SK-N-SH (cell line): ENCODE data around the gene CD46. TPM values are rescaled to one million over a fixed set of nuclear protein-coding genes. Genes with fewer than 3 reads are reported as not detected.
A peak's percentile ranks its signal among the peaks of the same experiment; 100 is the strongest.

Experiments
- CTCF ChIA-PET: fragments of 300-600, 350-600 bp; formaldehyde crosslinking; extraction: SDS; loops from one replicate; lab custom pipeline; 2021; lab: Yijun Ruan, JAX
- POLR2A ChIA-PET: fragments of 350-600 bp; sonication (Branson Sonifier 250); formaldehyde crosslinking; extraction: SDS; loops from one replicate; lab custom pipeline; 2020; ENCODE audit warnings: antibody characterized with exemption, inconsistent platforms; lab: Yijun Ruan, JAX
- DNase-seq: peaks from one replicate; pipeline ENCODE4 v3.0.0; 2012
- H2AFZ ChIP-seq: fragments of 200-600 bp; sonication (generic); 2 replicates; pipeline ENCODE4 v1.8.1; 2016; ENCODE audit warnings: antibody characterized with exemption, mild to moderate bottlenecking, low read depth
- H3F3A ChIP-seq: fragments of 200-600 bp; sonication (generic); replicated peaks from 2 replicates; pipeline ENCODE3; 2016; ENCODE audit warnings: antibody characterized with exemption, mild to moderate bottlenecking; ENCODE audit not compliant: insufficient read depth
- H3K27ac ChIP-seq, 2 experiments: fragments of 200-500 bp in 1 of 2; fragments of 200-600 bp in 1 of 2; sonication (Bioruptor generic) in 1 of 2; sonication (generic), shearing (Covaris generic) in 1 of 2; 2 replicates each; pipeline versions ENCODE4 v1.5.1 to v1.6.1; 2014 to 2016; ENCODE audit warnings: low read depth in 2 of 2, inconsistent platforms in 1 of 2, low read length in 1 of 2, mild to moderate bottlenecking in 1 of 2, mixed read lengths in 1 of 2
- H3K27me3 ChIP-seq: fragments of 200-600 bp; sonication (generic), shearing (Covaris generic); 2 replicates; pipeline ENCODE4 v1.6.1; 2016; ENCODE audit warnings: mixed run types; ENCODE audit not compliant: insufficient read depth
- H3K36me3 ChIP-seq, 2 experiments: fragments of 200-500 bp in 1 of 2; fragments of 200-600 bp in 1 of 2; sonication (Bioruptor generic) in 1 of 2; sonication (generic) in 1 of 2; replicated peaks in 1 of 2; 2 replicates each; pipeline versions ENCODE3 to v1.5.1; 2014 to 2016; ENCODE audit warnings: low read length in 1 of 2, mild to moderate bottlenecking in 1 of 2; ENCODE audit not compliant: insufficient read depth in 2 of 2, control insufficient read depth in 1 of 2
- H3K4me1 ChIP-seq, 2 experiments: fragments of 200-500 bp in 1 of 2; fragments of 200-600 bp in 1 of 2; sonication (Bioruptor generic) in 1 of 2; sonication (generic), shearing (Covaris generic) in 1 of 2; 2 replicates each; pipeline versions ENCODE4 v1.5.1 to v1.6.1; 2014 to 2016; ENCODE audit warnings: low read depth in 1 of 2, low read length in 1 of 2, mixed run types in 1 of 2; ENCODE audit not compliant: insufficient read depth in 2 of 2, control insufficient read depth in 1 of 2
- H3K4me2 ChIP-seq: fragments of 200-600 bp; sonication (generic), shearing (Covaris generic); 2 replicates; pipeline ENCODE4 v1.6.1; 2017; ENCODE audit warnings: mixed run types
- H3K4me3 ChIP-seq, 2 experiments: fragments of 200-500 bp in 1 of 2; fragments of 200-600 bp in 1 of 2; sonication (Bioruptor generic) in 1 of 2; sonication (generic), shearing (Covaris generic) in 1 of 2; 2 replicates each; pipeline versions ENCODE4 v1.5.1 to v1.8.1; 2014 to 2016; ENCODE audit warnings: low read depth in 2 of 2, inconsistent platforms in 1 of 2, low read length in 1 of 2, mild to moderate bottlenecking in 1 of 2, mixed read lengths in 1 of 2, moderate library complexity in 1 of 2
- H3K79me2 ChIP-seq: fragments of 200-600 bp; sonication (generic); 2 replicates; pipeline ENCODE4 v1.8.1; 2017; ENCODE audit warnings: mild to moderate bottlenecking; ENCODE audit not compliant: insufficient read depth
- H3K9ac ChIP-seq: fragments of 200-600 bp; sonication (generic); 2 replicates; pipeline ENCODE4 v1.6.1; 2017; ENCODE audit warnings: mixed run types
- H3K9me2 ChIP-seq: fragments of 200-600 bp; sonication (generic); 2 replicates; pipeline ENCODE4 v1.6.1; 2017; ENCODE audit warnings: mixed run types
- H3K9me3 ChIP-seq: fragments of 200-600 bp; sonication (generic); 2 replicates; pipeline ENCODE4 v1.6.1; 2017; ENCODE audit warnings: mixed run types, mild to moderate bottlenecking, moderate library complexity
- H4K20me1 ChIP-seq: fragments of 200-600 bp; sonication (generic); 2 replicates; pipeline ENCODE4 v1.6.1; 2017; ENCODE audit warnings: mild to moderate bottlenecking, mixed run types; ENCODE audit not compliant: insufficient read depth
- JUND ChIP-seq: IDR thresholded peaks from 2 replicates; pipeline ENCODE4 v1.4.0; 2012
- MXI1 ChIP-seq: IDR thresholded peaks from 2 replicates; pipeline ENCODE4 v1.6.1; 2012; ENCODE audit warnings: mild to moderate bottlenecking, low read depth, low read length, improper control_type of control experiment
- NFIC ChIP-seq: IDR thresholded peaks from 2 replicates; pipeline ENCODE4 v1.4.0; 2012; ENCODE audit warnings: borderline replicate concordance
- PBX3 ChIP-seq: IDR thresholded peaks from 2 replicates; pipeline ENCODE4; 2012
- TCF12 ChIP-seq: IDR thresholded peaks from 2 replicates; pipeline ENCODE4 v1.4.0; 2012
- TEAD4 ChIP-seq: IDR thresholded peaks from 2 replicates; pipeline ENCODE4 v1.4.0; 2012; ENCODE audit warnings: mild to moderate bottlenecking, borderline replicate concordance; ENCODE audit not compliant: insufficient read depth
- WGBS: methylation state at CpG from one replicate; pipeline ENCODE4 v1.1.6; 2017; ENCODE audit warnings: low lambda C conversion rate; 5-methylcytosine and 5-hydroxymethylcytosine counted together
- polyA plus RNA-seq, 3 experiments: library from polyadenylated mRNA; depleted of rRNA; stranded (reverse); fragments of >200 nt; gene quantifications; 2 replicates each; pipeline ENCODE4 v1.2.3, GENCODE V29; 2012

CD46 gene
- polyA plus RNA-seq, 1 of the 3 experiments (the other 2 are of a cell fraction): 56.0 TPM

GRCh38 chr1:207744000-207744534 lies 7.8 kb upstream of the CD46 start:
- Histone ChIP-seq H3K79me2 (no peaks in the 10 kb centered on the region), H3K4me2 (no peak overlapping the region), H3F3A (no peaks in the 10 kb centered on the region), H3K9me2 (no peaks in the 10 kb centered on the region), H3K9ac (no peak overlapping the region), H3K36me3 (no peaks in the 10 kb centered on the region), H3K4me1 (no peaks in the 10 kb centered on the region; a peak in 1 of 4 replicates), H4K20me1 (no peaks in the 10 kb centered on the region), H3K27ac (no peak overlapping the region), H3K9me3 (no peaks in the 10 kb centered on the region), H3K4me3 (no peak overlapping the region), H3K27me3 (no peaks in the 10 kb centered on the region), H2AFZ (no peak overlapping the region)
- 81% methylated on average over 4 of the region's 4 CpGs for WGBS
- no peak for TF ChIP-seq MXI1
- TF ChIP-seq TCF12: no peak
- no peak for DNase-seq
- ChIA-PET POLR2A (no interaction called here), CTCF (no interaction called here)

- TF ChIP-seq JUND: peak; percentile 36; the same call in 1 of the 2 replicates
- TF ChIP-seq PBX3: peak; percentile 53; the same call in 1 of the 2 replicates
- TF ChIP-seq NFIC: no peak
- Histone ChIP-seq H3K27ac (no peak overlapping the region), H3K9me2 (no peaks in the 10 kb centered on the region), H3K9ac (no peak overlapping the region), H3K36me3 (no peaks in the 10 kb centered on the region), H3K4me1 (no peaks in the 10 kb centered on the region; a peak in 1 of 4 replicates), H3K4me2 (no peak overlapping the region), H4K20me1 (no peaks in the 10 kb centered on the region), H3K27me3 (no peaks in the 10 kb centered on the region), H3K4me3 (no peak overlapping the region), H3F3A (no peaks in the 10 kb centered on the region), H2AFZ (no peak overlapping the region), H3K79me2 (no peaks in the 10 kb centered on the region), H3K9me3 (no peaks in the 10 kb centered on the region)
- POLR2A ChIA-PET: no interaction called here
- 47% methylated on average over 1 of the region's 1 CpG for WGBS
- DNase-seq: no peak
- CTCF ChIA-PET: no interaction called here
Measured at GRCh38 chr1:207745285-207745684, 6.6 kb upstream of the CD46 start.

- Histone ChIP-seq H3K4me3 (no peak overlapping the region), H3K4me2 (no peak overlapping the region), H3K9ac (no peak overlapping the region), H4K20me1 (no peaks in the 10 kb centered on the region), H2AFZ (no peak overlapping the region), H3K9me3 (no peaks in the 10 kb centered on the region), H3K27me3 (no peaks in the 10 kb centered on the region)
- WGBS: 81% methylated on average over 6 of the region's 6 CpGs
- ChIA-PET CTCF (interaction anchor here (1.1 kb wide), 1 partner anchor 51 kb away, joined by 5 read pairs; no protein-coding TSS in a partner anchor), POLR2A (no interaction called here)
- TF ChIP-seq TEAD4: no peak
- TF ChIP-seq, all 33 proteins: peak for 0
- Histone ChIP-seq H3K9me2 (no peaks in the 10 kb centered on the region), H3K4me1 (no peaks in the 10 kb centered on the region; a peak in 1 of 4 replicates), H3K79me2 (no peaks in the 10 kb centered on the region), H3K36me3 (no peaks in the 10 kb centered on the region), H3F3A (no peaks in the 10 kb centered on the region), H3K27ac (no peak overlapping the region)
- DNase-seq: no peak
Measured at GRCh38 chr1:207745839-207746767, 5.8 kb upstream of the CD46 start.
